GM18502 (cell line): ENCODE data around the gene HOXD3.

Experiments
- ATAC-seq: cut with Tn5 transposase; IDR thresholded peaks from one replicate; pipeline ENCODE4 v1.9.1; 2021; ENCODE audit warnings: mild to moderate bottlenecking; ENCODE audit not compliant: unreplicated experiment, poor library complexity

The HOXD3 gene

DNA sequence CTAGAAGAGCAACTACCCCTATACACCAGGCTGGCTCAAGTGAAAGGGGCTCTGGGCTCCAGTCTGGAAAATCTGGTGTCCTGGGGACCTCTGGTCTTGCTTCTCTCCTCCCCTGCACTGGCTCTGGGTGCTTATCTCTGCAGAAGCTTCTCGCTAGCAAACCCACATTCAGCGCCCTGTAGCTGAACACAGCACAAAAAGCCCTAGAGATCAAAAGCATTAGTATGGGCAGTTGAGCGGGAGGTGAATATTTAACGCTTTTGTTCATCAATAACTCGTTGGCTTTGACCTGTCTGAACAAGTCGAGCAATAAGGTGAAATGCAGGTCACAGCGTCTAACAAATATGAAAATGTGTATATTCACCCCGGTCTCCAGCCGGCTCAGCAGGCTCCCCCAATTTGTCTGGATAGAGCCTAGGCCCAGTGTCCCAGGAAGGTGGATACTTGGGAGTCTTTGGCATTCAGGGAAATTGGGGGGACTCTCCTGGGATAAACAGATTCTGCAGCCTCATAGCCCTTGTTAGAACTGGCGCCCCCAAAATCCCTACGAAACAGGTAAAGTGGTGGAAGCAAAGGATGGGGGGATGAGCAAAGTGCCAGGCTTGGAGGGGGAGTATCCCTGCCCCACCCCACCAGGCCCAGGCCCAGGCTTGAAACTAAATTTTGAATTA is 8.2 kb upstream of the HOXD3 start:
- ATAC-seq, result no peak

DNA sequence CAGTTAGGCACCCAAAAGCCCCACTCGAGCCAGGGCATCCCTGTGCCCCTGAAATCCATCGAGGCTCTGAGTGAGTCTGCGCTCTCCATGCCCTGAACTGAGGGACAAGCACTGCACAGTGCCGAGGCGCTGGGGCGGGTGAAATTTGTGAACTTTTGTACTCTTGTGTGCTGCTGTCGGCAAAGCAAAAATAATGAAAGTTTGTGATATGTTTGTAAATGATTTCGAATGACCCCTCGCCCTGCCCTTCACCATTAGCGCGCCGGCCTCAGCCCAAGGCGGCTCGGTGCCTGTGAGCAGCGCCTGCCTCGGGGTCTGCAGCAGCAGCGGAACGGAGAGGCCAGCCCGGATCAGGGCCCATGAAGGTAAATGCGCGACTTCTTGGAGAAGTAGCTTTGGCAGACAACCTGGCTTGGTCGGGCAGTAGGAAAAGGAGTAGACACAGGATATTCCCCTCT is 7.6 kb upstream of the HOXD3 start:
- no peak for ATAC-seq

DNA sequence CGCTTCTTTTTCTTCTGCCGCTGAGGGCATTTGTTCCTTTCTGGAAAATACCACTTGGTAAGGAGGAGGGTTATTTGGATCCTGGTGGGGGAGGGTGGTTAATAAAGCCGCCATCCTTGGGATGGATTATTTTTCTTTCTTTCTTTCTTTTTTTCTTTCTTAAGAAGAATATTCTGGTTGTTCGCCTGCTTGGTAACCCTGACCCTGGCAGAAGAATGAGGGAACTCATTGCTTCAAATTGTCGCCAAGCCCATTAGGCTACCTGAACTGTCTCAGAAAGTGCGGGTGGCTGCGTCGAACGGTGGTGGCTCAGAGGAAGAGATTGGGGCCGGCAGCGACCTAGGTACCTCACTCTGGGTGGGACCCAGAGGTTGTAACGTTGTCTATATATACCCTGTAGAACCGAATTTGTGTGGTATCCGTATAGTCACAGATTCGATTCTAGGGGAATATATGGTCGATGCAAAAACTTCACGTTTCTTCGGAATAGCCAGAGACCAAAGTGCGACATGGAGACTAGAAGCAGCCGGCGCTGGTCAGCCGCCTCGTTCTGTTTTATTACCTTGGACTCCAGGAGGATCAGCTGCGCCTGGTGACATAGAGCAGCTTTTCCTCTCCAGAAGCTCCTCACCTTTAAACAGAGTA is 7.0 kb upstream of the HOXD3 start:
- no peak for ATAC-seq

DNA sequence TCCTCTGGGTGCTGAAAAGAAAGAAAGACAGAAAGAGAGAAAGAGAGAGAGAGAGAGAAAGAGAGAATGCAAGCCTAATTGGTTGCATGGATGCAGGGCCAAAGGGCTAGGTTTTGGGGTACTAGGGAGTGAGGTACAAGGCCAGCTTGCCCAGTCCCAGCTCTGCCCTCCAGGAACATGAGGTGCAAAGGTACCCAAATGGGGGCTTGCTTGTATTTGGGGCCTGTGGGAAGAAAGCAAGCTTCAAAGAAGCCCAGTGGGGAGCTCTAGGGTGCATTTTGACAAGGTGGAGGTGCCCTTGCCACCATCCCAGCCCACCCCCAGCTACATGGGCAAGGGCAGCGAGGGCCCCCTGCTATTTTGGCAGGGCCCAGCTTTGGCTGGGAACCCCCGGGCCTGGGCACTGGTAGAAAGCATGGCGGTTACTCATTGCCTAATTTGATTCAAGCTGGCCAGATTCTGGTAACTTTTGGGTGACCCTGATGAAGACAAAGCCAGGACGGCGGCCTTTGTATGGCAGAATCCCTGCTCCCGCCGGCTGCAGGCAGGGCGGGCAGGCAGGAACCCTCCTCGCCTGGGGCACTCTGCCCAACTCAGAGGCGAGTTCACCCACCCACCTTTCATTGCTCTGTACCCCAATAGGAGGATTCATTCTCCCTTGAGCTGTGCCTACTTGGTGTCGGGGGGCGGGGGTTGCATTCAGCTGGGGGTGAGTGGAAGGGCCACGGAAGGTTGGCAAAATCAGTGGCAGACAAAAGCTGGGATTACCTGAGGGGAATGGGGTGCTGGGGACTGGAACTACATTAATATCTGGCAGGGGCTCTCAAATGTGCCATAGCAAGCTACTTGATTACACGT is 6.3 kb upstream of the HOXD3 start:
- no peak for ATAC-seq

DNA sequence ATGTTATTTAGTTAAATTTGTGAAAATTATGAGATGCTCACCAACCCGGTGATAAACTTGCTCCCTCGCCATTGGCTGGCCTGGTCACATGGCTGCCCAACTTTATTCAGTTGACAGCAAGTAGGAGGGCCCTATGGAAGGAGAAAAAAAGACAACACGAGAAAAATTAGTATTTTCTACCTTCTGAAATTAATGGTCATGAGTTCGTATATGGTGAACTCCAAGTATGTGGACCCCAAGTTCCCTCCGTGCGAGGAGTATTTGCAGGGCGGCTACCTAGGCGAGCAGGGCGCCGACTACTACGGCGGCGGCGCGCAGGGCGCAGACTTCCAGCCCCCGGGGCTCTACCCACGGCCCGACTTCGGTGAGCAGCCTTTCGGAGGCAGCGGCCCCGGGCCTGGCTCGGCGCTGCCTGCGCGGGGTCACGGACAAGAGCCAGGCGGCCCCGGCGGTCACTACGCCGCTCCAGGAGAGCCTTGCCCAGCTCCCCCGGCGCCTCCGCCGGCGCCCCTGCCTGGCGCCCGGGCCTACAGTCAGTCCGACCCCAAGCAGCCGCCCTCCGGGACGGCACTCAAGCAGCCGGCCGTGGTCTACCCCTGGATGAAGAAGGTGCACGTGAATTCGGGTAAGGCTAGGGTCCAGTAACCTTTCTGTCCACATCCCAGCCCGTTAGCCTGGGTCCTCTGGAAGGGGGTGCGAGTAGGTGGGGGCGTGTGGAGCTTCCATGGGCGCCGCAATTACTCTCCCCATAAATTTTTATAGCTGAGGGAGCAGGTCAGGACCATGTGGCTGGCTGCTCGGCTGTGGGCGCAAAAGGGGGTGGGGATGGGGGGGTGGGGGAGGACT is 5.4 kb upstream of the HOXD3 start, which contains the start of gene HOXD4:
Gene HOXD4, plus strand, starts transcription at position 109 of the 846 bp plus-strand sequence. Its CDS starts 84 bp downstream, at position 193.
- ATAC-seq, result no peak

DNA sequence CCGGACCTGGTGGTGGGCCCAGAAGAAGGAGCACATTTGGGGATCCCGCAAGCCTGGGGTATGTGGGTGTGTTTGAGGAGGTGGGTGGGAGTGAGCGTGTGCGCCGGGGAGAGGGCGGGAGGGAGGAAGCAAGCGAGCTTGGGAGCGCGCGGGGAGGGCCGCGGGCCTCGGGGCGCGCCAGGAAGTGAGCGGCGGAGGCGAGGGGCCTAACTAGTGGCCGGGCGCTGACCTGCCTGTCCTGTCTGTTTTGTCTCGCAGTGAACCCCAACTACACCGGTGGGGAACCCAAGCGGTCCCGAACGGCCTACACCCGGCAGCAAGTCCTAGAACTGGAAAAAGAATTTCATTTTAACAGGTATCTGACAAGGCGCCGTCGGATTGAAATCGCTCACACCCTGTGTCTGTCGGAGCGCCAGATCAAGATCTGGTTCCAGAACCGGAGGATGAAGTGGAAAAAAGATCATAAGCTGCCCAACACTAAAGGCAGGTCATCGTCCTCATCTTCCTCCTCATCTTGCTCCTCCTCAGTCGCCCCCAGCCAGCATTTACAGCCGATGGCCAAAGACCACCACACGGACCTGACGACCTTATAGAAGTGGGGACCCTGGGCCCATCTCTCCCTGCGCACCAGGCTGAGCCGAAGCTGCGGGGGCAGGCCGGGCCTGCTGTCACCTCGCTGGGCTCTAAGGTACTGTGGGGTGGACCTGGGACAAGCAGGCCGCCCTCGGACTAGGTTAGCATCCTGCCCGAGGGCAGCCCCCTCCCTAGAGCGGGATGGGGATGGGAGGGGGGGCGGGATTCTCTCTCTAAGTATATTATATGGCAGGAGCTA is 4.5 kb upstream of the HOXD3 start:
- no peak for ATAC-seq

DNA sequence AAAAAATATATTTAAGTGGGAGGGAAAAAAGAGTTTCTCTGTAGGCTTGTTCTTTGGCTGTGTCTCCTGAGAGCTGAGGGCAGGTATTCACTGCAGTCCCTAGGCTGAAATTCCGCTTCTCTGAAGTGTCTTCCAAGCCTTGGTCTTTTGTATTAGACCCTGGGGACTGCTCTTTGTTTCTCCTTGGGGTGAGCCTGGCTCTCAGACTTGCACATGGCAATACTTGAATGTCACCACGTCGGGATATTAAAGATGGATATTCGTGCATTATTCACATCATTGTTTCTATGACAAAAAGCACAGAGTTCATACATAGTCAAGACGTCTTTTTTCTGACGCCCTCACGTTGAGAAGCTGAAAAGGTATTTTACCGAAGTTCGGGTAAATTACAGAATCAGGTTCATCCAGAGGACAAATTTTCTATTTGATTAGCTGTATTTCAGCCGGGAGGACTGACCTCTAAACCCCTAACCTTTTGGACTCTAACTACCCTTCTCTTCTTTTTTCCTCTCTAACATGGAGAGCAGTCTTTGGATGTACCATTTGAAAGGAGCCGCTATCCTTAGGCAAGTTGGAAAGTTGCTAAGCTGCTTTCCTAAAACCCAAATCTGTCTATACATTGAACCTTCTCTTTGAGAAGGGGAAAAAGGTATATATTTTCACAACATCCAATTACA is 2.4 kb upstream of the HOXD3 start:
- ATAC-seq, result no peak

DNA sequence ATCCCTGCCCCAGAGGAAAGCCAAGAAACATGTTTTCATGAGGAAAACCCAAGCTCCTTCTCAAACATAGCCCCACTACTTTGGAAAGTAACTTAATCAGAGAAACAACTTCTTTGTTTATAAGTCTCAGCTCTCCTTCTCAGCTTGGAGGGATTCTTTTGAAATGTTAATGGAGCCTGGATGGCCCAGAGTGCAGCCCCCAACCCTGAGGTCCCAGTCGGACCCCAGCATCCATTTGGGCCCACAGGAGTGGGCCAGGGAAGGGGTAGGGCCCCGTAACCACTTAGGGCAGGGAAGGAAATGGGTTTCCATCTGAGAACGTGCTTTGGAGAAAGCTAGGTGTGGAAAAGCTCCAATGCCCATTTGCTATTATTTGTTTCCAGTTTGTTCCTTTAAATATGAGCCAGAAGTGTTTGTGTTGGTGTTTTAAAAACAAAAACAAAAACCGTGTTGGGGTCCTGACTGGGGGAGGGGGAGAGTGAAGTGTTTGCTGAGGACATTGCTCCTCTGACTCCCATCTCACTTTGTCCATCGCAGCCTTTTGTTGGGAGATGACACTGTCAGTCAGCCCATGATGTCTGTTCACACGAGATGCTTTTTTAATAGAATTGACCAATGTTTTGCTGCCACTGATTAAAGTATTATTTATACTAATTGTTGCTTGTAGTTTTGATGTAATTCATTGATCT is 1.6 kb upstream of the HOXD3 start:
- no peak for ATAC-seq

DNA sequence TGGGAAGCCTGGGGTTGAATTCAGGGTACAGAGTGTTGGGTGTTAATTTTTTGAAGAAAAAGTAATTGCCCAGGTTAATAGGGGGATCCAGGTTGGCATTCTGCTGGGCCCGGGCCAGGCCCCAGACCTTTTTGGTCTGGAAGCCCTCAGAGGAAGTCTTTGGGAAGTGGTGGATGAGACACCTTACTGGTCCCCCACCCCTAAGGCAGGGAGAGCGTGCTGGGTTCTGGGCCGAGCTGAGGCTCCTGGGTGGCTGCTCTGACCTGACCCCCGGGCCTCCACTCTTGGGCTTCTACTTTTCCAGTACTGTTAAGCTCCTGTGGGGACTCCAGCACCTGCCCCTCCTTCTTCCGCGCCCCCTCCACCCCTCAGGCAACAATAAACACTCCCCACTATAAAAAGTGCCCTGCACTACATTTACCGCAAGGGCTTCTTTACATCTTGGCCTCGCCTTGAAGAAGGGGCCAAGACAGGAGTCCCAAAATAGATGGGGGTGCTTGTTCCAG is 753 bp upstream of the HOXD3 start:
- no peak for ATAC-seq

DNA sequence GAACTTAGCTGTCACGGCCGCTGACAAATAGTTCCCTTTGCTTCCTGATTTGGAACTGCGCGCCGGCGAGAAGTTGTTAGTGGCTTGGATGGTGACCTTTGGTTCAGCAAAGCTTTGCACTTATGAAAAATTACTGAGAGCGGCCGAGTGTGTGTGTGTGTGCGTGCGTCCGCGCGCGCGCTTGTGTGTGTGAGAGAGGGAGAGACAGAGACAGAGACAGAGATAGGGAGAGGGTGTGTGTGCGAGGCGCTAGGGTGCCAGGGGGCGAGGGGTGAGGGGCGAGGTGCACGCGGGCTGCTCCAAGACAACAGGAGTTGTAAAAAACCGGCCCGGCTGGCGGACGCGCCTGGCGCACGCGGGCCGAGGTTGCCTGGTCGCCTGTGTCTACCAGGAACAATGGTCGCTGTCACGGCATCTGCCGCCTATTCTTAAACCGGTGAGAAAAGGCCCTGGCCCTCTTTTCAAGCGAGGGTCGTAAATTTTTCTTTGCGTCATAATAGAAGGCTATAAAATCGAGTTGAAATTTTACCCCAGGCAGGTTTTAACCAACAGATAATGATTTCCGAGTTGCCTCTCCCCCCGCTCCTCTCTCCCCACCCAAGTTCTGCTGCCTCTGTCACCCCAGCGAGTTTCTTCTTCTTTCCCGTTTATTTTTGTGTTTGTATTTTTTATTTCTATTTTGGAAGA is 535 bp downstream of the HOXD3 start:
- no peak for ATAC-seq

DNA sequence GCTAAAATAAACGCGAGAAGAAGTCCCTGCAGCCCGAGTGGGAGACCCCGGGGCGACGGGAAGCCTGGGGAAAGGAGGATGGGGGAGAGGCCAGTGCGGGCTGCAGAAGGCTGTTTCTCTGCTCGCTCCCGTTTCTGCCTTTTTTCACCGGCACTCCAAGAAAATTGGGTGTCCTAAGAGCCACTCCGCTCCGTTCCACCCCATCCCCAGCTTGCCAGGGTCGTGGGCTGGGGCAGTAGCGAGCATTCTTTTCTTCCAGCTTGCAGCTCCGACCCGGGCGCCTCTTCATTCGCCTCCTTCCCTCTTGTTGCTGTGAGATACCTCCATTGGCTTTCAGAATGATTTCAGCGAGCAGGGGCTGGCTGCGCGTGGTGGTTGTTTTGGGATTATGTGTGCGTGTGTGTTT is 1.1 kb downstream of the HOXD3 start:
- ATAC-seq, result no peak

DNA sequence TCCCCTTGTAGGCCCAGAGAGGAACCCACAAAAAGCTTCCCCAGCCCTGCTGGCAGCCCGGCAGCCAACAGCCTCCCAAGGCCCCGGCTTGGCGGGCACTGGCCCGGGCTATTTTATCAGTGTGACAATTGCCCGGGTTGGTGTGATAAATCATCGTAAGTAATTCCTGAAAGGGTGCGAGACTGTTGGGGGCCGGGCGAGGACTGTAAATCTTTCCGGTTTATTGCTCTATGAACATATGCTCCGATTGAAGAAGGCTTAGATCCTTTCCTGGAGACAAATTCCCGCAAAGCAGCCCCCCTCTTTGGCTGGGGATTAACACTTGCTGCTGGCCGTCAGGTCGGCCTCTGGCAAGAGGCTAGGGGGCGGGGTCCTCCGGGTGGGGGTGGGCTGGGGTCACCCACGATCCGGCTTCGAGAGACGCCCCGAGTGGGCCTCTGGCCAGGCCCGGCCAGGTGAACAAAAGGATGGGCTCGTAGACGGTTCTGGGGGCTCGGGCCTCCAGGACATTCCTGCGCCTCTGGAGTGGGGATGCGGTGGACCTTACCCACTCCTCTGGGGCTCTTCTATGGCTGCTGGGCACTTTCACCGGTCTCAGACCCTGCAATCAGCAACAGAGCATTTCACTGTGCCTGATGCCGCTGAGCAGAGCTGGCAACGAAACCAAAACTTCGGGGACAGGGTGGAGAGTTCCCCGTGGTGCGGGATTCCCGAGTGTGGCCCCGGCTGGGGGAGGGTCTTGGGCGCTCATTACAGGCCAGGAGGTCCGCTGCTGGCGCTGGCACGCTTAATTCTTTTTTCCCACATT is 2.0 kb downstream of the HOXD3 start:
- no peak for ATAC-seq

DNA sequence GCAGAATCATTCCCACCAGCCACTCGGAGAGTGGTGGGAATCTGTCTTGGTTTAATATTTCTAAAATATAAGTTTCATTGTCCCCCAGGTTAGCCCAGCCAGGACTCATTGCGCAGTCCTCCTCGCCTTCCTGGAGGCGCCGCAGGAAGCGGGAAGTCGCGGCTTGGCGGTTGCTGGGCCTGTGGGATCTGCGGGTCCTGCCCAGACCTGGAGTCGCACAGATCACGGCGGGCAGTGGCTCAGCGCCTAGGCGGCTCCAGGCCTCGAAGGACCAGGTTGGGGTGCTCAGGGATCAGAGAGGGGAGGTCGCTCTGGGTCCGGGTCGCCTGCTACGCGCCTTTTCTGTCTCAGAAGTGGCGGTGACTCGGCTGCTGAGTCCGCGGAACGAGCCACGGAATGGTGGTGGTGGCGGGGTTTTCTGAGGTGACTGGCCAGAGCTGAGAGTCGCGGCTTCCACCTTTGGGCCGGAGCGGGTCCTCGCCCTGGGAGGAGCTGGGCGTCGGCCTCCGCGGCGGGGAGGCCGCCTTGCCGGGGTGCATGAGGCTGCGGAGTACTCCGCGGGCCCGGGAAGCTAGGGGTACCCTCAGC is 2.6 kb downstream of the HOXD3 start:
- no peak for ATAC-seq

DNA sequence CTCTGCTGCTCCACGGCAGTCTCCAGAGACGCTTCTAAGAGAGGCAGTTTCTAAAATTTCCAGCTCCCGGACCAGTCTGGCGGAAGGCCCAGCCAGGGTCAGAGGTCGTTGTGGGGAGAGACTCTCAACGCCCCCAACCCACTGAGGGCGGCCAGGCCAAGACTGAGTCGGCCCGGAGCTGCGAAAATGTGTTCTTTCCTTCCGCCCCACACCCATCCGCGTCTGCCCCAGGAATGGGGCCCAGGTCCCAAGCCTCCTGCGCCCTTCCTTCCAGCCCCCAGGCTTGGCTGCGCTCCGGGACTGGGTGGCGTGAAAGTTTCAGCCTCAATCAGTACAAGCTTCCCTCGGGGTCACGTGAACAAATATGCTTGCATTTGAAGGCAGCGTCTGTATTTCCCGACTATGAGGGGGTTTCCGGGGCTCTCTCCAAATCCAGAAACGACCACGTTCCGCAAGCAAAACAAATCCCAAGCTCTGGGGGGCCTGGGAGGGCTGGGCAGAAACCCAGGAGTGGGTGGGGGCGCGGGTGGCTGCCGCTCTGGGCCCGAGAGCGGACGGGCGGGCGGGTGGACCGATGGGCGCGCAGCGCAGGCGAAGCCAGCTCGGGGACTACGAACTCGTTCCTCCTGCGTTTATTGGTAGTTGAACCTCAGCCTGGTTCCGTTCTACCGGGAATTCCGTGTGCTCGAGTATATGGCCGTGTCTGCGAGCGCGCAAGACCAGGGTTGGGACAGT is 3.3 kb downstream of the HOXD3 start:
- ATAC-seq, result no peak

DNA sequence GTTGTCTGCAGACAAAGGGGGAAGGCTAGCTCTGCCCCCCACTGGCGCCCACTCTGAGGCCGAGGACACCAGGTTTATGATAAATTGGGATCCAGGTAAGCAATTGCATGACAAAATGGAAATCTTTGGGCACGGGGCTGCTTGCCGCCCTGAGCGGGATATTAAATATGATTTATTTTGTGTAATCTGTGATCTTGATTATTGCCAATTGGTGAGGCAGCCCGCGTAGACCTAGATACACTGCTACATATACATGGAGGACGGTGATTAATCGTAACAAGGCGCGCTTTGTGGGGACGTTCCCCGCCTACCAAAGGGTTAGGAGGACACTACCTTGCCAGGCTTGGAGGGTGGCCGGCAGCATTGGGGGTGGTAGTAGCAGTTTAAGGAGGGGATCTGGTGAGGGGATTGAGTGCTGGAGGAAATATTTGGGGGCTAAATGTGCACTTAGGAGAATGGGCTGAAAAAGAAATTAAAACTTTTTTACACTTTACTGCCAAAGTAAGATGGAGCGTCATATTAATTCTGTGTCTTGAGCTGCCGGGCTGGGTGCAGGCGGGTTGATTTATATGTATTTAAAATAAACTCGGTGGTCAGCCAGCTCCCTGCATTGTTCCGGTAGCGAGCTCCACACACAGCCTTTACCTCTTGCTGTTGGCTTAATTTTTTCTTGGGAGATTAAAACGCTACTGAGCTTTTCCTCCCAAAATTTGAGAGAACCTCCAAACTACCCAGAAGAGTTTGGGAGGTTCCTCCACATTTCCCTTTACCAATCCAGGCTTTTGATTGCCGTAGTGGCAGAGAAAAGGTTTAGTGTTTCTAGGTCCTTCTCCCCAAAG is 4.1 kb downstream of the HOXD3 start:
- ATAC-seq, result no peak
